GM19023 (cell line): ENCODE results near the gene HHAT.

ENCODE experiments used
- ATAC-seq: cut with Tn5 transposase; IDR thresholded peaks from one replicate; pipeline ENCODE4 v1.9.1; 2021; ENCODE audit warnings: mild to moderate bottlenecking, moderate library complexity; ENCODE audit not compliant: unreplicated experiment

Gene HHAT

GRCh38 chr1:210437111-210437510 lies 108.4 kb downstream of the HHAT start:
- no peak for ATAC-seq

- no peak for ATAC-seq
Observed at GRCh38 chr1:210437781-210438180, 109.1 kb downstream of the HHAT start.

- no peak for ATAC-seq
Observed at GRCh38 chr1:210438928-210439841, 110.5 kb downstream of the HHAT start.

GRCh38 chr1:210440081-210440480 lies 111.4 kb downstream of the HHAT start:
- no peak for ATAC-seq

GRCh38 chr1:210441028-210441427 lies 112.3 kb downstream of the HHAT start:
- ATAC-seq, result no peak

- ATAC-seq, result no peak
Observed at GRCh38 chr1:210445485-210445884, 116.8 kb downstream of the HHAT start.

- ATAC-seq, result no peak
Observed at GRCh38 chr1:210445931-210446330, 117.2 kb downstream of the HHAT start.

GRCh38 chr1:210446479-210446878 lies 117.8 kb downstream of the HHAT start:
- no peak for ATAC-seq

GRCh38 chr1:210447456-210448057 lies 118.9 kb downstream of the HHAT start:
- ATAC-seq, result no peak

- ATAC-seq, result no peak
Observed at GRCh38 chr1:210448297-210448892, 119.7 kb downstream of the HHAT start.

- no peak for ATAC-seq
Observed at GRCh38 chr1:210455840-210456603, 127.3 kb downstream of the HHAT start.

GRCh38 chr1:210456731-210457255 lies 128.1 kb downstream of the HHAT start:
- no peak for ATAC-seq

- no peak for ATAC-seq
Observed at GRCh38 chr1:210457568-210457967, 128.9 kb downstream of the HHAT start.

- ATAC-seq, result no peak
Observed at GRCh38 chr1:210464519-210465039, 135.9 kb downstream of the HHAT start.

- no peak for ATAC-seq
Observed at GRCh38 chr1:210465150-210465549, 136.4 kb downstream of the HHAT start.

GRCh38 chr1:210467440-210468043 lies 138.8 kb downstream of the HHAT start:
- ATAC-seq, result no peak

GRCh38 chr1:210469441-210469840 lies 140.7 kb downstream of the HHAT start:
- ATAC-seq, result no peak

- no peak for ATAC-seq
Observed at GRCh38 chr1:210475321-210475720, 146.6 kb downstream of the HHAT start.

- no peak for ATAC-seq
Observed at GRCh38 chr1:210475806-210476205, 147.1 kb downstream of the HHAT start.

- no peak for ATAC-seq
Observed at GRCh38 chr1:210476730-210477129, 148.0 kb downstream of the HHAT start.
